Esophagus muscularis mucosa (tissue), 3 donors: ENCODE data around the gene CFAP74.

Experiments used
- CTCF ChIP-seq, 3 experiments: fragments of 200-600 bp in 2 of 3; fragments of 450-650 bp in 1 of 3; sonication (generic) in 2 of 3; IDR thresholded peaks; one replicate each; pipeline ENCODE4 v1.5.1; 2017 to 2019; ENCODE audit warnings: antibody characterized with exemption in 3 of 3, mild to moderate bottlenecking in 2 of 3, moderate library complexity in 1 of 3
- POLR2AphosphoS5 ChIP-seq, 2 donors: sonication (generic); formaldehyde crosslinking; IDR thresholded peaks; one replicate each; pipeline ENCODE4 v1.6.1; 2017; ENCODE audit warnings: antibody characterized with exemption in 2 of 2

- no peak for TF ChIP-seq CTCF (IDR thresholded peaks at IDR 0.05)
- no peak for TF ChIP-seq POLR2AphosphoS5 (IDR thresholded peaks at IDR 0.05)
Measured at GRCh38 chr1:1959459-1959839, 44.1 kb downstream of the CFAP74 start.
